ENCODE data around the gene C1orf122. TPM values are rescaled to one million over a fixed set of nuclear protein-coding genes. Genes with fewer than 3 reads are reported as not detected.
A peak's percentile ranks its signal among the peaks of the same experiment; 100 is the strongest.

The C1orf122 gene
- polyA plus RNA-seq, 3 donors: 15.5 to 29.5 (median 22.9) TPM

- Histone ChIP-seq H3K27me3 (ENCODE audit: control insufficient read depth in 2 of 2, insufficient read depth in 2 of 2, low read length in 2 of 2) (peaks cover 47 to 87% of the 10 kb centered on the region in 2 donors), H4K20me1 (ENCODE audit: insufficient read depth, low read length) (no peaks in the 10 kb centered on the region), H3K4me2 (replicated peaks; ENCODE audit: extremely low read depth, low read length, poor library complexity, severe bottlenecking) (no peak within 1 kb of the TSS), H3K9me3 (replicated peaks in 1 of 2; ENCODE audit: control insufficient read depth in 1 of 2, insufficient read depth in 1 of 2, low read length in 2 of 2) (peaks cover 0 to 29% of the 10 kb centered on the region in 2 donors), H3K9ac (ENCODE audit: insufficient read depth, low read length, poor library complexity, severe bottlenecking) (no peak within 1 kb of the TSS), H3K36me3 (replicated peaks in 1 of 2; ENCODE audit: control insufficient read depth in 1 of 2, insufficient read depth in 2 of 2, low read length in 2 of 2) (no peaks in the 10 kb centered on the region), H3K4me3 (replicated peaks in 1 of 3; ENCODE audit: low read depth in 2 of 3, low read length in 3 of 3) (no peak within 1 kb of the TSS), H3K27ac (ENCODE audit: low read depth in 1 of 2, low read length in 2 of 2) (no peak within 1 kb of the TSS), H3K79me2 (ENCODE audit: insufficient read depth, low read length) (no peaks in the 10 kb centered on the region), H2AFZ (ENCODE audit: insufficient read depth, low read depth, low read length, poor library complexity, severe bottlenecking) (no peak within 1 kb of the TSS), H3K4me1 (ENCODE audit: control insufficient read depth in 1 of 2, insufficient read depth in 2 of 2, low read length in 2 of 2) (no peaks in the 10 kb centered on the region)
- peaks cover 8 to 32% (median 13%) of the 10 kb centered on the region in 7 donors for H3K9me3 Mint-ChIP-seq
- intact Hi-C loops (cut with micrococcal nuclease): no loop called here
- TF ChIP-seq CTCF (IDR thresholded peaks at IDR 0.05): no peak
- peak within 1 kb of the TSS in 1 of 2 donors; percentile 85 for H3K4me3 Mint-ChIP-seq
- peaks cover 5% of the 10 kb centered on the region for H3K4me1 Mint-ChIP-seq
- DNase-seq: no peak
- 7% methylated on average over 25 of the region's 33 CpGs for WGBS (ENCODE audit: insufficient coverage)
- H3K36me3 Mint-ChIP-seq: peaks cover 0 to 5% of the 10 kb centered on the region in 2 donors
- H3K27me3 Mint-ChIP-seq (ENCODE audit: low read depth in 3 of 3): peaks cover 73 to 91% (median 80%) of the 10 kb centered on the region in 3 donors
- no peak within 1 kb of the TSS for H3K27ac Mint-ChIP-seq
Measured at GRCh38 chr1:37764888-37765441, 42.6 kb upstream of the C1orf122 start, which contains the start of gene EPHA10. Gene EPHA10, minus strand, starts transcription at chr1:37765120. Its CDS starts 54 bp downstream, at chr1:37765066.

GRCh38 chr1:37765916-37766664 lies 41.5 kb upstream of the C1orf122 start:
- TF ChIP-seq CTCF (IDR thresholded peaks at IDR 0.05): no peak
- H3K9me3 Mint-ChIP-seq: peaks cover 8 to 32% (median 13%) of the 10 kb centered on the region in 7 donors
- 9% methylated on average over 11 of the region's 27 CpGs for WGBS (ENCODE audit: insufficient coverage)
- H3K4me1 Mint-ChIP-seq: peaks cover 5% of the 10 kb centered on the region
- Histone ChIP-seq H2AFZ (ENCODE audit: insufficient read depth, low read depth, low read length, poor library complexity, severe bottlenecking) (no peak overlapping the region), H3K9ac (ENCODE audit: insufficient read depth, low read length, poor library complexity, severe bottlenecking) (no peak overlapping the region), H3K27me3 (ENCODE audit: control insufficient read depth in 2 of 2, insufficient read depth in 2 of 2, low read length in 2 of 2) (peaks cover 49 to 86% of the 10 kb centered on the region in 2 donors), H3K4me2 (replicated peaks; ENCODE audit: extremely low read depth, low read length, poor library complexity, severe bottlenecking) (no peak overlapping the region), H4K20me1 (ENCODE audit: insufficient read depth, low read length) (no peaks in the 10 kb centered on the region), H3K9me3 (replicated peaks in 1 of 2; ENCODE audit: control insufficient read depth in 1 of 2, insufficient read depth in 1 of 2, low read length in 2 of 2) (peaks cover 0 to 29% of the 10 kb centered on the region in 2 donors), H3K4me3 (replicated peaks in 1 of 3; ENCODE audit: low read depth in 2 of 3, low read length in 3 of 3) (no peak overlapping the region), H3K36me3 (replicated peaks in 1 of 2; ENCODE audit: control insufficient read depth in 1 of 2, insufficient read depth in 2 of 2, low read length in 2 of 2) (no peaks in the 10 kb centered on the region), H3K27ac (ENCODE audit: low read depth in 1 of 2, low read length in 2 of 2) (no peak overlapping the region), H3K4me1 (ENCODE audit: control insufficient read depth in 1 of 2, insufficient read depth in 2 of 2, low read length in 2 of 2) (no peaks in the 10 kb centered on the region), H3K79me2 (ENCODE audit: insufficient read depth, low read length) (no peaks in the 10 kb centered on the region)
- H3K36me3 Mint-ChIP-seq: peaks cover 0 to 5% of the 10 kb centered on the region in 2 donors
- intact Hi-C loops (cut with micrococcal nuclease): no loop called here
- no peak overlapping the region for H3K27ac Mint-ChIP-seq
- H3K4me3 Mint-ChIP-seq: peak overlapping the region in 1 of 2 donors; percentile 64
- peaks cover 72 to 96% (median 78%) of the 10 kb centered on the region in 3 donors for H3K27me3 Mint-ChIP-seq (ENCODE audit: low read depth in 3 of 3)
- DNase-seq: no peak
